GM19324 (cell line): ENCODE measurements around the gene CCL11.
"Not testable (repeated sequence)": the region's sequence is repeated elsewhere in the genome, so short reads cannot be mapped to it uniquely, and the experiment has no call there.

Experiments used
- ATAC-seq: cut with Tn5 transposase; IDR thresholded peaks from one replicate; pipeline ENCODE4 v1.9.1; 2021; ENCODE audit warnings: mild to moderate bottlenecking, moderate library complexity; ENCODE audit not compliant: unreplicated experiment, low FRiP score

CCL11 gene

DNA sequence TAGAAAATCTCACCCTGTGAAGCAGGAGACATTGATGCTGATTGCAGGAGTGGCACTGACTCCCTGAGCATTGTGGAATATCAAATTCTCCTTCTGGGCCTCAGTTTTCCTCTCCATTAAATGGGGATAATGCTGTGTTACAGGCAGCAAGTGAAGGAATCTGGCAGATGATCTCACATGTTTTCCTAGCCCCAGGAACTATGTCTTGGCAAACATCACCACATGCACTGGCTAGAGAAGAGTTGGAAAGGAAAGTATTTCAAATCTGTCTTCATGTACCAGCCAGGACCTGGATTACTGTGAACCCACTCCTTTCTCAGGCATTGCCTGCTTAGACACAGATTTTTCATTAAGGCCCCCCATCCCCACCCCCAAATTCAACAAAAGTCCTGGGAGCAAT lies 20.1 kb downstream of the CCL11 start:
- no peak for ATAC-seq

DNA sequence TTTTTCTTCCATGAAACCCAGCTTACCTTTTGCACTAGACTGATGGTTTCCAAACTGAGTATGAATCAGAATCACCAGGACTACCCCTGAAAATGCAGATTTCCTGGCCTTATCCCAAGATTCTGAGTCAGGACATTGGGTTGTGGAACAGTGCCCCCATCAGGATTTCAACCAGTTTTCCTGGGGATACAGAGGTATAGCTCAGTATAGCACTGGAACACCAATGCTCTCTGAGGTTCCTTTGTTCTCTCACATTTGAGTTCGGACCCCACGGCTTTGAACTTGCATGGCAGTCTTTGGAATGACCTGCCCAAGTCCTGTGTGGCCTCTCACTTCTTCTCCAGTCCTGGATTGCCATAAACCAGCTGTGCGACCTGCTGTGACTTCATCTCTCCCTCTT lies 20.9 kb downstream of the CCL11 start:
- ATAC-seq, result no peak

DNA sequence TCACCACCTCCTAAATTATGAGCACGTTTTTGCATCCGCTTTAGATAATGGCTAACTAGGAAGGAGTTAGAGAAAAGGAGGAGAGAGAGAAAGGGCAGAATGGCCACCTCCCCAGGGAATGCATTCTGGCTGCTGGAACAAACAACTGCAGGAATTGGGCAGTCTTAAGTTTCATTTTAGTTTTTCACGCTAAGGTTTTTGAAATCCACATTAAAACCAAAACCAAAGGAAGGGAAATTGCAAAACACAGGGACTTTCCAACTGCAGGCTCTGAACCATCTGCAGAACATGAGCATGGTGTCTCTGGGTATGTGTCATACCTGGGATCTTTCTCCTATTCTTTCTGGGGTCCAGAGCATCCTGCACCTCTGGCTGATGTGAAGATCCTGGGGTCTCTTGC lies 21.6 kb downstream of the CCL11 start:
- no peak for ATAC-seq

DNA sequence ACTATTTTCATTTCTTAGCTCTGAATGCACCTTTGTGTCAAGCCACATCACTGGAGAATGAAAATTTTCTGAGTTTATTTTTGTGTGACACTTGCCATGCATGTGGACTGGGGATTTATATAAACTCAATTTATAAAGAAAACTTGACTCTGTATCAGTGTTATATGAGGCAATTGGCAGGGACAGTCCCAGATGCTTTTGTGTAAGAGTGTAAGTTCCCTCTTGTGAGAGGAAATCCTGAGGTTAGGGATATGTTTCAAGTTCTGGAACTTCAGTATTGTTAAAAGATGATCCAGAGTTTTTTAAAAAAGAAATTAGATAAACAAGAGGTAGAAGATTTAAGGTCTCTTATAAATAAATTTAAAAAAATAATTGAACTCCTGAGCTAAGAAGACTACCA lies 22.8 kb downstream of the CCL11 start:
- no peak for ATAC-seq

DNA sequence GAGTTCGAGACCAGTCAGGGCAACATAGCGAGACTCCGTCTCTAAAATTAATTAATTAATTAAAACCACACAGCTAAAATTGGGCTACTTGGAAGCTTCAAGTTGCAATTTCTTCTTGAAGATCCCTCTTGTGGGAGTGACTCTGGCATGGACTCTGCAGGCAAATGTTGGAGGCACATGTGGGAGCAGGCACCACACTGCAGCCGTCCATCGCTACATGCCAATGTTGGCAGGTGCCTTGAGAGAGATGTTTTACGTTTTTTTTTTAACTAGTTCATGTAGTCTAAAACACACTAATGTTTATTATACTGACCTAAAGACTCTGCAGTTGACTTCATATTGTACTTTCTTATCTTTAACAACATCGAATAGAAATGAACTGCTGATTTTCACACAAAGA lies 25.7 kb downstream of the CCL11 start:
- no peak for ATAC-seq

DNA sequence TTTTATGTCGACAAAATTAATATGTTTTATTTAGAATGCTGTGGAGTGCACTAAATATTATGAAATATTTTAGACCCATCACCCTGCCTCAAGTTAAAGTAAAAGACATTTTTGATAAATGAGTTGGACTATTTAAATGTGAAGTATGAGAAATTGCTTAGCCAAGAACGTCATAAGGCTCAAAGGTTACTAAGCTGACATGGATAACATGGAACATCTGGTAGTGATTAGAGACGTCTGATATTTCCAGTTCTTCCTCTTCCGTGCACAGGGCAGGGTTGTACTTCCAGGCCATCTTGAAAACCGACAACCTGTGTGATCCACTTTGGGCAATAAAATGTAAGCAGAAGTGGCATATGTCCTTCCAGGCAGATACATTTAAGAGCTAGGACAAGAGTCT lies 26.5 kb downstream of the CCL11 start:
- ATAC-seq, result no peak

DNA sequence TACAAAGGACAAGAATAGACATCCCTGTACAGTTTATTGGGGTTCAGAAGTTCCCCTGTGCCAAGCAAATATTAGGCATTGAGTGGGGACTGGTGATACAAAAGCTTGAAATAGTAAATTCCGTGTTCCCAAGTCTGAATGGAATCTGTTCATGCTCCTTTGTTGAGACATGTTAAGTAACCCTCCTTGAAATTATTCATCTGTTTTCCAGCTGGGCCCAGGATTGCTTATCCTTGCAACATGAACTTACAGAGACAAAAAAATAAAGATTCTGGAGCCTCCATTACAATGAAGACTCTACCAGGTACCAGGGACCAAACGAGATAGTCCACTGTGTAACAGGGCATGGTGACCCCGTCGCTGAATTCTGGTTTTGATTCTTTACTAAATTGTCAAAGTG lies 27.6 kb downstream of the CCL11 start:
- ATAC-seq, result no peak

DNA sequence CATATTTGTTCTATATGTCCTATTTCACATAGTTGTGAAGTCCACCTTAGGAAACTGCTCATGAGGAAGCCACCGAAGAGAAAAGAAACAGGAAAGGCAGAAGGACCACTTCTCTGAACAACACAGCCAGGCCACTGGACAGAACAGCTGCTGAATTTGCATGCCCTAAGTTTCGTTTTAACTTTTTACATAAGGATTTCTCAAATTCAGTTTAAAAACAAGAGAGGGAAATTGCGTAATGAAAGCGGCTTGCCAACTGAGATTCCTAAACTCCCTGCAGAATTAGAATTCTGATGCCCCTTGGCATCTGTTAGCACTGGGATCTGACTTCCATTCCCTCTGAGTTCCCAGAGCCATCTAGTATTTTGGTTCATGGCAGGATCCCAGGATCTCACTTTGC lies 28.7 kb downstream of the CCL11 start:
- no peak for ATAC-seq

DNA sequence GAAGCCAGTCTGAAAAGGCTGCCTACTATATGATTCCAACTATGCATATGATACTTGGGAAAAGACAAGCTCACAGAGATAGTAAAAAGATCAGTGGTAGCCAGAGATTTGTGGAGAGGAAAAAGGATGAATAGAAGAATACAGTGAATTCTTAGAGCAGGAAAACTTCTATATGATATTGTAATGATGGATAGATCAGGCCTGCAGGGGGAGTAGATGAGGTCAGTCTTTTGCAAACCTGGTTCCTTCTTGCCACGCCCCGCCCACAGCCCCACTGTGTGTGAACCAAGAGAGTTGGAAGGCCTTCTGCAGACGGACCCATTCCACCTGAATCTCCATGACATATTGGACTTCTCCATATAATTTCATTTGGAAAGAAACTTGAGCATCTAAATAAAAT lies 32.9 kb downstream of the CCL11 start:
- no peak for ATAC-seq

DNA sequence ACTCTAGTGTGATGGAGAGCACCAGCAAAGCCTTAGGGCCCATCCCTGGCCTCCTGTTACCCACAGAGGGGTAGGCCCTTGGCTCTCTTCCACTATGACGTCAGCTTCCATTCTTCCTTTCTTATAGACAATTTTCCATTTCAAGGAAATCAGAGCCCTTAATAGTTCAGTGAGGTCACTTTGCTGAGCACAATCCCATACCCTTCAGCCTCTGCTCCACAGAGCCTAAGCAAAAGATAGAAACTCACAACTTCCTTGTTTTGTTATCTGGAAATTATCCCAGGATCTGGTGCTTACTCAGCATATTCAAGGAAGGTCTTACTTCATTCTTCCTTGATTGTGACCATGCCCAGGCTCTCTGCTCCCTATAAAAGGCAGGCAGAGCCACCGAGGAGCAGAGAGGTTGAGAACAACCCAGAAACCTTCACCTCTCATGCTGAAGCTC lies 33.5 kb downstream of the CCL11 start, which contains the start of gene CCL8:
TSS of gene CCL8 (plus strand) at position 397 of the 445 bp plus-strand sequence. CDS start 67 bp downstream, outside the sequence.
- ATAC-seq, result no peak

DNA sequence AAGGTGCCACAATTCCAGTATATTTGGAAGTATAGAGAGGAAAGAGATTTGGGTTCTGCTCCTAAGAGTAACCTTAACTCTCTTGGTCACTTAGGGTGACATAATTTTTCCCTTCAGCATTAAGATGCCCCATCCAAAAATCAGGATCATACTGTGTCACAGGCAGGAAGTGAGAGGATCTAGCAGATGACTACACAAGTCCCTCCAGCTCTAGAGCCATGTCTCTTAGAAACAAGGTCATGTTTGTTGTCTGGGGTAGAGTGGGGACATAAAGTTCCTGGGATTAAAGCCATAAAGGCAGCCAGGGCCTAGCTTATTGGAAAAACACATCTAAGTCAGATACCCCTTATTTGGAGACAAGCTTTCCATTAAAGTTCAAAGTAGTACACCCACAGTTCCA lies 36.4 kb downstream of the CCL11 start:
- ATAC-seq, result no peak

DNA sequence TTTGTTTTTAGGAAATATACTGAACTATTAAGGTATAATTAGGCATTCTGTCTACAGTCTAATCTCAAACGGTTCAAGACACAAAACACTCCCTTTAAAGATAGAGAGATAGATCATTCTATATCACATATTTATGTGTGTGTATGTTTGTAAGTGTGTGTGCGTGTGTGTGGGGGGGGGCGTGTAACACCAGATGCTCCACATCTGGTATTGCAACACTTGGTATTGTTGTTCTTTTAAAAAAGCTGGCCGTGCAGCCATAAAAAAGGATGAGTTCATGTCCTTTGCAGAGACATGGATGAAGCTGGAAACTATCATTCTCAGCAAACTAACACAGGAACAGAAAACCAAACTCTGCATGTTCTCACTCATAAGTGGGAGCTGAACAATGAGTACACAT lies 42.0 kb downstream of the CCL11 start:
- not testable (repeated sequence) for ATAC-seq

DNA sequence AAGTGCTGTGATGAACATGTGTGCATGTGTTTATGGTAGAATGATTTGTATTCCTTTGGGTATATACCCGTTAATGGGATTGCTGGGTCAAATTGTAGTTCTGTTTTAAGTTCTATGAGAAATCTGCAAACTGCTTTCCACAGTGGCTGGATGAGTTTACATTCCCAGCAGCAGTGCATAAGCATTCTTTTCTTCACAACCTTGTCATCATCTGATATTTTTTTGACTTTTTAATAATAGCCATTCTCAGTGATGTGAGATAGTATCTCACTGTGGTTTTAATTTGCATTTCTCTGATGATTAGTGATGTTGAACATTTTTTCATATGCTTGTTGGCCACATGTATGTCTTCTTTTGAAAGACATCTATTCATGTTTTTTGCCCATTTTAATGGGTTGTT lies 52.2 kb downstream of the CCL11 start:
- no peak for ATAC-seq
